AG09319 (cell line): ENCODE measurements around the gene DNAH14.

Experiments
- DNase-seq: peaks from one replicate; pipeline ENCODE4 v3.0.0-alpha.2; 2010; ENCODE audit warnings: low read depth; ENCODE audit errors: extremely low read depth
- TF ChIP-seq, protein P1 (sequence below): IDR thresholded peaks from 2 replicates; pipeline ENCODE4 v1.5.1; 2011; ENCODE audit warnings: low read depth, mild to moderate bottlenecking, inconsistent platforms, low read length, moderate library complexity

Gene DNAH14

DNA sequence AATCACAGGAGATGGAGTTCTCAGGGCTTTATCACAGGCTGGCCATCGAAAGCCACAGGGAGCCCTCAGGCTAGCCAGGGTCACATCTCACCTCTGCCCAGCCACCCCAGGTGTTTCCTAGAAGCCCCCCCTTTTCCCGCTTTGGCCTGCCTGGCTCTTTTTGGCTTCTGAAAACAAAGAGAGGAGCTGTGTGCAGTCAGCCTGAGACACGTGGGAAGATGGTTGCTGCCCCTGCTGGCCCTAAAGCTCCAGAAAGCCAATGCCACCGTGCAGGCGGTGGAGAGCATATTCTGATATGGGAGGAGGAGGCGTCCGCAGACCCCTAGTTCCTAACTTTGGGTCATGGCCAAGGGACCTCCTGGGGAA, 517.1 kb downstream of the DNAH14 start:
- DNase-seq, result no peak
- TF ChIP-seq, protein P1, sequence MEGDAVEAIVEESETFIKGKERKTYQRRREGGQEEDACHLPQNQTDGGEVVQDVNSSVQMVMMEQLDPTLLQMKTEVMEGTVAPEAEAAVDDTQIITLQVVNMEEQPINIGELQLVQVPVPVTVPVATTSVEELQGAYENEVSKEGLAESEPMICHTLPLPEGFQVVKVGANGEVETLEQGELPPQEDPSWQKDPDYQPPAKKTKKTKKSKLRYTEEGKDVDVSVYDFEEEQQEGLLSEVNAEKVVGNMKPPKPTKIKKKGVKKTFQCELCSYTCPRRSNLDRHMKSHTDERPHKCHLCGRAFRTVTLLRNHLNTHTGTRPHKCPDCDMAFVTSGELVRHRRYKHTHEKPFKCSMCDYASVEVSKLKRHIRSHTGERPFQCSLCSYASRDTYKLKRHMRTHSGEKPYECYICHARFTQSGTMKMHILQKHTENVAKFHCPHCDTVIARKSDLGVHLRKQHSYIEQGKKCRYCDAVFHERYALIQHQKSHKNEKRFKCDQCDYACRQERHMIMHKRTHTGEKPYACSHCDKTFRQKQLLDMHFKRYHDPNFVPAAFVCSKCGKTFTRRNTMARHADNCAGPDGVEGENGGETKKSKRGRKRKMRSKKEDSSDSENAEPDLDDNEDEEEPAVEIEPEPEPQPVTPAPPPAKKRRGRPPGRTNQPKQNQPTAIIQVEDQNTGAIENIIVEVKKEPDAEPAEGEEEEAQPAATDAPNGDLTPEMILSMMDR, result no peak

DNA sequence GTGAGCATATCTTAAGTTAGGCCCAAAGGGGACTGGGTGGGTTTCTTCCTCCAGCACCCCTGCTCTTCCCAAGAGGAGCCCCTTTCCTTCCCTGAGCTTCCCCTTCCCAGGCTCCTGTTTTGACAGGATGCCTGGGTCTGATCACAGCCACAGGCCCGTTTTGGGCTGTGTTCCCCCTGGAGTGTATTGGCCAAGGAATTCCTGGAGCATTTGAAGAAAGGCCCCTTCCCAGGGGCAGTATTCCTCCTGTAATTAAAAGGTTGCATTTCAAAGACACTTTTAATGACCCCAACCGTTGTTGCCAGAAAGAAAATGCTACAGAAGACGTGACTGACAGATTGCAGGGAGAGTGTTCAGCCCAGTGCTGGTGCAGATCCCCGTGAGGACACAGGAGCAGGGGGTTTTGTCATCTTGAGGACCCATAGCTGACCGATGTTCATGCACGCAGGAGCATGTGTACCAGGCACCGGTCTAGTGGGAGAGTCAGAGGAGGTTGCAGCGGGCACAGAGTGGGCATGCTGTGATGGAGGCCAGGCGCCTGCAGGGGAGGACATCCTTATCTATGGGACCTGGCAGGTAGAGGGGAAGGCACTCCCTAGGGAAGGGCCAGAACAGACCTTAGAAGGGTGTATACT, 517.6 kb downstream of the DNAH14 start:
- TF ChIP-seq, protein P1, result no peak
- DNase-seq, result no peak

DNA sequence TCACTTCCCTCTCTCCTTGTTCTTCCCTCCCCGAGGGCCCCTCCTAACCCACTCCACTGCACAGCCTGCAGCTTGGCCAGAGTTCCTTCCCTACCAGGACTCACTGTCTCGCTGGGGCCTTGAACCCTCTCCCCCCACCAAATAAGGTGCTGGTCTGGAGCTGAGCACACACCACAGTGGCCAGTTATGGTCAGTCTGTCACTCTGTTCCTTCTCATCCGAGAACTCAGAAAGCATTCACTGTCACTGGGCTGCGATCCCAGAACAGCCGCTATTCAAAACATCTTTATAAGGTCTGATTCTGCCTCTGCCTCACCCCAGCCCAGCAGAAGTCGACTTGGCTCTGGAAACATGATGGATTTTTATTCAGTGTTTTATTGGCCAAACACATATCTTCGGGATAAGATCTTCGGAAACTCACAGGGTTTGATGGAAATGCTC, 518.2 kb downstream of the DNAH14 start:
- DNase-seq, result no peak
- TF ChIP-seq, protein P1, result no peak

DNA sequence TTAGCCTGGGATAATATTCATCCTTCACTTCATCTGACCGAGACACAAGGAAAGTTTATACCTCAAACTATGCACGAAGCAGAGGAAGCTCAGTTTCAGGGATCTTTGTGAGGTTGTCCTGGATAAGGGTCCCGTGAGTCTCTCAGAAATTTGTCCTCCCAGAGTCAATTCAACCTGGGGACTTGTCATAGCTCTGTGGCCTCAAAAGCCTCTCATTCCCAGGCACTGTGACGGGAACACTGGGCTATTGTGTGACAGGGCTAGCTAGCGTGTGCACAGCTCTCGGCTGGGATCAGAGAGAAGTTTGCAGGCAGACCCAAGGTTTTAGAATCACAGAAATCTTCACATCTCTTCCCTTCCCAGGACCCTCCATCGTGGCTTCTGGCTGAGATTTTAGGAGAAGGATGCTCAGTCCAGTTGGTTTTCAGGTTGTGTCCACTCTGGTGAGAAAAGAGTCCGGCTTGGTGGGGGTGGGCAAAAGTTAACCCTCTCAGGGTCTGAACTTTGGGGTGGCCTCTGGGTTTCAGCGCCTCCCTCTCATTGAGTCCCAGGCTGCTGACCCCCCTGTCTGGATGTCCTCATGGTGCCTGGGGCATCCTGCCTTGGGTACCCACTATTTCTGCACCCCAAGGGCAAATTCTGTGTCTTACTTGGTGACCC, 518.8 kb downstream of the DNAH14 start:
- TF ChIP-seq, protein P1, result no peak
- DNase-seq, result no peak
